ENCODE data around the gene ACOT7.

ACOT7 gene

GRCh38 chr1:6270401-6270800, 123.2 kb downstream of the ACOT7 start:
- H2BK120ac ChIP-seq (ENCODE audit: low read depth, low read length): no peak overlapping the region
- no peak overlapping the region for H3K4me3 ChIP-seq (ENCODE audit: low read length in 2 of 2)
- no peak overlapping the region for H2AFZ ChIP-seq (ENCODE audit: low read length)
- H4K91ac ChIP-seq (ENCODE audit: low read depth, low read length, poor library complexity): no peak overlapping the region
- no peak overlapping the region for H3K4ac ChIP-seq (ENCODE audit: low read length)
- no CpG with 5 or more reads among the region's 8 CpGs for WGBS, 2 donors (ENCODE audit: extremely low coverage in 2 of 2, insufficient read length in 2 of 2, insufficient replicate concordance in 1 of 2)
- peaks cover 28 to 55% of the 10 kb centered on the region in 2 donors for H3K4me1 ChIP-seq (ENCODE audit: control insufficient read depth in 2 of 2, insufficient read depth in 1 of 2, low read depth in 1 of 2, low read length in 2 of 2)
- H2BK12ac ChIP-seq (ENCODE audit: low read length): peak overlapping the region; percentile 95
- peaks cover 3% of the 10 kb centered on the region for H3K79me1 ChIP-seq (ENCODE audit: low read depth, low read length)
- no peak overlapping the region for H4K8ac ChIP-seq (ENCODE audit: low read depth, low read length)
- DNase-seq (ENCODE audit: low spot score): no peak
- H3K9ac ChIP-seq (ENCODE audit: low read depth, low read length, poor library complexity): no peak overlapping the region
- peaks cover 5 to 25% of the 10 kb centered on the region in 2 donors for H3K36me3 ChIP-seq (replicated peaks in 1 of 2; ENCODE audit: control insufficient read depth in 2 of 2, insufficient read depth in 2 of 2, low read length in 2 of 2)
- H3K27me3 ChIP-seq (ENCODE audit: control insufficient read depth in 3 of 3, insufficient read depth in 3 of 3, low read depth in 1 of 3, low read length in 3 of 3): no peaks in the 10 kb centered on the region
- peak overlapping the region; percentile 79 for H3K18ac ChIP-seq (ENCODE audit: low read length)
- H2AK5ac ChIP-seq (ENCODE audit: low read depth, low read length): peak overlapping the region; percentile 48
- no peak overlapping the region for H3K4me2 ChIP-seq (ENCODE audit: insufficient read depth, low read length, poor library complexity, severe bottlenecking)
- H2BK15ac ChIP-seq (ENCODE audit: low read length): peak overlapping the region; percentile 95
- no peak overlapping the region for H2BK5ac ChIP-seq (ENCODE audit: low read length)
- H3K27ac ChIP-seq (replicated peaks; ENCODE audit: low read length): no peak overlapping the region
- H3K23ac ChIP-seq (ENCODE audit: low read depth, low read length, poor library complexity): peak overlapping the region; percentile 22
- no peaks in the 10 kb centered on the region for H3K9me3 ChIP-seq (replicated peaks in 1 of 2; ENCODE audit: control insufficient read depth in 2 of 2, insufficient read depth in 1 of 2, low read depth in 1 of 2, low read length in 2 of 2)
- peak overlapping the region; percentile 32 for H3K14ac ChIP-seq (ENCODE audit: low read length)

- H4K8ac ChIP-seq (ENCODE audit: low read depth, low read length): no peak overlapping the region
- no peak overlapping the region for H3K4me2 ChIP-seq (ENCODE audit: insufficient read depth, low read length, poor library complexity, severe bottlenecking)
- H2BK120ac ChIP-seq (ENCODE audit: low read depth, low read length): no peak overlapping the region
- H3K4me1 ChIP-seq (ENCODE audit: control insufficient read depth in 2 of 2, insufficient read depth in 1 of 2, low read depth in 1 of 2, low read length in 2 of 2): peaks cover 28 to 53% of the 10 kb centered on the region in 2 donors
- no peaks in the 10 kb centered on the region for H3K9me3 ChIP-seq (replicated peaks in 1 of 2; ENCODE audit: control insufficient read depth in 2 of 2, insufficient read depth in 1 of 2, low read depth in 1 of 2, low read length in 2 of 2)
- no peak overlapping the region for H2AFZ ChIP-seq (ENCODE audit: low read length)
- no peak overlapping the region for H4K91ac ChIP-seq (ENCODE audit: low read depth, low read length, poor library complexity)
- peaks cover 5 to 24% of the 10 kb centered on the region in 2 donors for H3K36me3 ChIP-seq (replicated peaks in 1 of 2; ENCODE audit: control insufficient read depth in 2 of 2, insufficient read depth in 2 of 2, low read length in 2 of 2)
- no peak for DNase-seq (ENCODE audit: low spot score)
- peak overlapping the region; percentile 79 for H3K18ac ChIP-seq (ENCODE audit: low read length)
- peaks cover 3% of the 10 kb centered on the region for H3K79me1 ChIP-seq (ENCODE audit: low read depth, low read length)
- H3K27me3 ChIP-seq (ENCODE audit: control insufficient read depth in 3 of 3, insufficient read depth in 3 of 3, low read depth in 1 of 3, low read length in 3 of 3): no peaks in the 10 kb centered on the region
- no peak overlapping the region for H3K27ac ChIP-seq (replicated peaks; ENCODE audit: low read length)
- no peak overlapping the region for H3K23ac ChIP-seq (ENCODE audit: low read depth, low read length, poor library complexity)
- no peak overlapping the region for H3K4me3 ChIP-seq (ENCODE audit: low read length in 2 of 2)
- H3K4ac ChIP-seq (ENCODE audit: low read length): no peak overlapping the region
- peak overlapping the region; percentile 95 for H2BK15ac ChIP-seq (ENCODE audit: low read length)
- H2BK5ac ChIP-seq (ENCODE audit: low read length): no peak overlapping the region
- WGBS, 2 donors (ENCODE audit: extremely low coverage in 2 of 2, insufficient read length in 2 of 2, insufficient replicate concordance in 1 of 2): no CpG with 5 or more reads among the region's 22 CpGs
- H3K9ac ChIP-seq (ENCODE audit: low read depth, low read length, poor library complexity): no peak overlapping the region
- peak overlapping the region; percentile 48 for H2AK5ac ChIP-seq (ENCODE audit: low read depth, low read length)
- no peak overlapping the region for H2BK12ac ChIP-seq (ENCODE audit: low read length)
- H3K14ac ChIP-seq (ENCODE audit: low read length): peak overlapping the region; percentile 32
Observed at GRCh38 chr1:6269720-6270400, 123.7 kb downstream of the ACOT7 start.

DNA sequence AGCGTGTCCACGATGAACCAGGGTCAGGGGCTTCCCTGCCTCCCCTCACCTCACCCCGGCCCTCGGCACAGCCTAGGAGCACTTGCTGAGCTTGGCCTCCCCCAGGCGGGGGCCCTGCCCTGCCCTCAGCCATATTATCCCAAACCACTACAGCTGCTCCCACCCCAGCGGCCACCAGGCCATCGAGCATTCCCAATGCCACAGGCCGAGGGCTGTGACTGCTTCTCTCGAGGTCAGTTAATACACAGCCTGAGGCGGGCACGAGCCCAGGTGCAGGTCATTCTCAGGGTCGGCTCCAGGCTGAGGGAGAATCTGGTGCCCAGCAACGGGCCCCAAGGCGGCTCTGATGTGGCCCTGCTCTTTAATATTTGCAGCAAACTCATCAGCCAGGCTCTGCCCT, 124.3 kb downstream of the ACOT7 start:
- no CpG with 5 or more reads among the region's 14 CpGs for WGBS, 2 donors (ENCODE audit: extremely low coverage in 2 of 2, insufficient read length in 2 of 2, insufficient replicate concordance in 1 of 2)
- no peak overlapping the region for H3K27ac ChIP-seq (replicated peaks; ENCODE audit: low read length)

GRCh38 chr1:6268415-6268814, 125.2 kb downstream of the ACOT7 start:
- Histone ChIP-seq H3K4me3 (ENCODE audit: low read length in 2 of 2) (no peak overlapping the region), H4K91ac (ENCODE audit: low read depth, low read length, poor library complexity) (no peak overlapping the region), H3K36me3 (replicated peaks in 1 of 2; ENCODE audit: control insufficient read depth in 2 of 2, insufficient read depth in 2 of 2, low read length in 2 of 2) (peaks cover 7 to 20% of the 10 kb centered on the region in 2 donors), H4K8ac (ENCODE audit: low read depth, low read length) (no peak overlapping the region), H3K4ac (ENCODE audit: low read length) (no peak overlapping the region), H2BK12ac (ENCODE audit: low read length) (no peak overlapping the region), H3K27me3 (ENCODE audit: control insufficient read depth in 3 of 3, insufficient read depth in 3 of 3, low read depth in 1 of 3, low read length in 3 of 3) (no peaks in the 10 kb centered on the region), H3K4me1 (ENCODE audit: control insufficient read depth in 2 of 2, insufficient read depth in 1 of 2, low read depth in 1 of 2, low read length in 2 of 2) (peaks cover 28 to 47% of the 10 kb centered on the region in 2 donors), H2BK120ac (ENCODE audit: low read depth, low read length) (no peak overlapping the region), H3K79me1 (ENCODE audit: low read depth, low read length) (peaks cover 2% of the 10 kb centered on the region), H2AK5ac (ENCODE audit: low read depth, low read length) (no peak overlapping the region), H3K23ac (ENCODE audit: low read depth, low read length, poor library complexity) (no peak overlapping the region), H3K27ac (replicated peaks; ENCODE audit: low read length) (no peak overlapping the region), H2BK15ac (ENCODE audit: low read length) (no peak overlapping the region), H3K9me3 (replicated peaks in 1 of 2; ENCODE audit: control insufficient read depth in 2 of 2, insufficient read depth in 1 of 2, low read depth in 1 of 2, low read length in 2 of 2) (no peaks in the 10 kb centered on the region), H3K9ac (ENCODE audit: low read depth, low read length, poor library complexity) (no peak overlapping the region), H3K4me2 (ENCODE audit: insufficient read depth, low read length, poor library complexity, severe bottlenecking) (no peak overlapping the region), H2AFZ (ENCODE audit: low read length) (no peak overlapping the region), H3K14ac (ENCODE audit: low read length) (no peak overlapping the region), H3K18ac (ENCODE audit: low read length) (no peak overlapping the region), H2BK5ac (ENCODE audit: low read length) (peak overlapping the region; percentile 15)
- DNase-seq (ENCODE audit: low spot score): no peak
- no CpG with 5 or more reads among the region's 21 CpGs for WGBS, 2 donors (ENCODE audit: extremely low coverage in 2 of 2, insufficient read length in 2 of 2, insufficient replicate concordance in 1 of 2)

More for the DNA sequence above, 124.3 kb downstream of the ACOT7 start:
- no peak overlapping the region for H4K8ac ChIP-seq (ENCODE audit: low read depth, low read length)
- no peak overlapping the region for H2AFZ ChIP-seq (ENCODE audit: low read length)
- peaks cover 2% of the 10 kb centered on the region for H3K79me1 ChIP-seq (ENCODE audit: low read depth, low read length)
- peak overlapping the region; percentile 76 for H2BK15ac ChIP-seq (ENCODE audit: low read length)
- no peak overlapping the region for H3K9ac ChIP-seq (ENCODE audit: low read depth, low read length, poor library complexity)
- DNase-seq (ENCODE audit: low spot score): no peak
- peak overlapping the region; percentile 15 for H2BK5ac ChIP-seq (ENCODE audit: low read length)
- H3K9me3 ChIP-seq (replicated peaks in 1 of 2; ENCODE audit: control insufficient read depth in 2 of 2, insufficient read depth in 1 of 2, low read depth in 1 of 2, low read length in 2 of 2): no peaks in the 10 kb centered on the region
- H3K27me3 ChIP-seq (ENCODE audit: control insufficient read depth in 3 of 3, insufficient read depth in 3 of 3, low read depth in 1 of 3, low read length in 3 of 3): no peaks in the 10 kb centered on the region
- no peak overlapping the region for H3K4me2 ChIP-seq (ENCODE audit: insufficient read depth, low read length, poor library complexity, severe bottlenecking)
- H3K14ac ChIP-seq (ENCODE audit: low read length): no peak overlapping the region
- H3K23ac ChIP-seq (ENCODE audit: low read depth, low read length, poor library complexity): peak overlapping the region; percentile 56
- H3K4me1 ChIP-seq (ENCODE audit: control insufficient read depth in 2 of 2, insufficient read depth in 1 of 2, low read depth in 1 of 2, low read length in 2 of 2): peaks cover 28 to 53% of the 10 kb centered on the region in 2 donors
- H3K36me3 ChIP-seq (replicated peaks in 1 of 2; ENCODE audit: control insufficient read depth in 2 of 2, insufficient read depth in 2 of 2, low read length in 2 of 2): peaks cover 5 to 19% of the 10 kb centered on the region in 2 donors
- H2BK120ac ChIP-seq (ENCODE audit: low read depth, low read length): no peak overlapping the region
- peak overlapping the region; percentile 77 for H3K18ac ChIP-seq (ENCODE audit: low read length)
- peak overlapping the region; percentile 28 for H3K4ac ChIP-seq (ENCODE audit: low read length)
- H2BK12ac ChIP-seq (ENCODE audit: low read length): no peak overlapping the region
- peak overlapping the region; percentile 89 for H2AK5ac ChIP-seq (ENCODE audit: low read depth, low read length)
- H4K91ac ChIP-seq (ENCODE audit: low read depth, low read length, poor library complexity): no peak overlapping the region
- no peak overlapping the region for H3K4me3 ChIP-seq (ENCODE audit: low read length in 2 of 2)

Data from neuronal stem cell (in vitro differentiated cells).